HEK293 (cell line): ENCODE results near the gene HABP4.

ENCODE experiments used
- AEBP2 ChIP-seq: fragments of 450-650 bp; formaldehyde crosslinking; IDR thresholded peaks from 2 replicates; pipeline ENCODE4 v1.5.1; 2016; ENCODE audit warnings: missing biosample characterization, missing genetic modification characterization, borderline replicate concordance
- BCL11B ChIP-seq: fragments of 450-650 bp; formaldehyde crosslinking; IDR thresholded peaks from 2 replicates; pipeline ENCODE4 v1.5.1; 2016; ENCODE audit warnings: low read depth, missing biosample characterization, missing genetic modification characterization
- EGR2 ChIP-seq: fragments of 450-650 bp; formaldehyde crosslinking; IDR thresholded peaks from 2 replicates; pipeline ENCODE4 v1.5.1; 2016; ENCODE audit warnings: low read depth, missing biosample characterization, missing genetic modification characterization
- IKZF3 ChIP-seq: fragments of 450-650 bp; IDR thresholded peaks from 2 replicates; pipeline ENCODE4 v1.5.0; 2018; ENCODE audit warnings: missing biosample characterization, mild to moderate bottlenecking, missing genetic modification characterization, moderate library complexity
- REPIN1 ChIP-seq: fragments of 450-650 bp; formaldehyde crosslinking; IDR thresholded peaks from 2 replicates; pipeline ENCODE4 v1.5.1; 2017; ENCODE audit warnings: missing biosample characterization, missing genetic modification characterization, low read depth
- SP2 ChIP-seq: fragments of 450-650 bp; formaldehyde crosslinking; IDR thresholded peaks from 2 replicates; pipeline ENCODE4 v1.5.1; 2016; ENCODE audit warnings: missing biosample characterization, missing genetic modification characterization
- ZBTB21 ChIP-seq: fragments of 450-650 bp; formaldehyde crosslinking; IDR thresholded peaks from 2 replicates; pipeline ENCODE4 v1.5.1; 2017; ENCODE audit warnings: missing biosample characterization, missing genetic modification characterization
- ZBTB44 ChIP-seq: fragments of 450-650 bp; IDR thresholded peaks from 2 replicates; pipeline ENCODE4 v1.5.1; 2018; ENCODE audit warnings: missing biosample characterization, mild to moderate bottlenecking, missing genetic modification characterization
- ZEB2 ChIP-seq: fragments of 450-650 bp; formaldehyde crosslinking; IDR thresholded peaks from 2 replicates; pipeline ENCODE4 v1.5.1; 2016; ENCODE audit warnings: missing biosample characterization, missing genetic modification characterization
- ZFP41 ChIP-seq: fragments of 450-650 bp; formaldehyde crosslinking; IDR thresholded peaks from 2 replicates; pipeline ENCODE4 v1.5.1; 2016; ENCODE audit warnings: missing biosample characterization, missing genetic modification characterization, borderline replicate concordance
- ZFP69B ChIP-seq: fragments of 450-650 bp; formaldehyde crosslinking; IDR thresholded peaks from 2 replicates; pipeline ENCODE4 v1.5.1; 2016; ENCODE audit warnings: missing biosample characterization, missing genetic modification characterization
- ZNF157 ChIP-seq: fragments of 450-650 bp; formaldehyde crosslinking; IDR thresholded peaks from 2 replicates; pipeline ENCODE4 v1.5.1; 2016; ENCODE audit warnings: missing biosample characterization, missing genetic modification characterization
- ZNF174 ChIP-seq: fragments of 450-650 bp; formaldehyde crosslinking; IDR thresholded peaks from 2 replicates; pipeline ENCODE4 v1.5.0; 2017; ENCODE audit warnings: missing biosample characterization, mild to moderate bottlenecking, missing genetic modification characterization
- ZNF175 ChIP-seq: fragments of 450-650 bp; formaldehyde crosslinking; IDR thresholded peaks from 2 replicates; pipeline ENCODE4 v1.5.1; 2016; ENCODE audit warnings: missing biosample characterization, missing genetic modification characterization
- ZNF202 ChIP-seq: fragments of 450-650 bp; formaldehyde crosslinking; IDR thresholded peaks from 2 replicates; pipeline ENCODE4 v1.5.1; 2016; ENCODE audit warnings: missing biosample characterization, missing genetic modification characterization, borderline replicate concordance
- ZNF266 ChIP-seq: fragments of 450-650 bp; formaldehyde crosslinking; IDR thresholded peaks from 2 replicates; pipeline ENCODE4 v1.5.1; 2016; ENCODE audit warnings: missing biosample characterization, missing genetic modification characterization, low read depth
- ZNF274 ChIP-seq, 2 experiments: fragments of 200-500 bp in 1 of 2; fragments of 450-650 bp in 1 of 2; sonication (Bioruptor generic) in 1 of 2; formaldehyde crosslinking in 1 of 2; IDR thresholded peaks; 2 replicates each; pipeline versions ENCODE4 v1.5.1 to v1.6.1; 2014 to 2016; ENCODE audit warnings: borderline replicate concordance in 1 of 2, inconsistent platforms in 1 of 2, low read length in 1 of 2, missing biosample characterization in 1 of 2, missing genetic modification characterization in 1 of 2
- ZNF341 ChIP-seq: fragments of 450-650 bp; formaldehyde crosslinking; IDR thresholded peaks from 2 replicates; pipeline ENCODE4; 2016; ENCODE audit warnings: low read depth, missing biosample characterization, missing genetic modification characterization
- ZNF394 ChIP-seq: fragments of 450-650 bp; formaldehyde crosslinking; IDR thresholded peaks from 2 replicates; pipeline ENCODE4 v1.5.1; 2016; ENCODE audit warnings: missing biosample characterization, missing genetic modification characterization, mild to moderate bottlenecking, moderate library complexity, borderline replicate concordance
- ZNF398 ChIP-seq: fragments of 450-650 bp; formaldehyde crosslinking; IDR thresholded peaks from 2 replicates; pipeline ENCODE4 v1.5.1; 2017; ENCODE audit warnings: missing biosample characterization, missing genetic modification characterization
- ZNF449 ChIP-seq: fragments of 450-650 bp; formaldehyde crosslinking; IDR thresholded peaks from 2 replicates; pipeline ENCODE4 v1.5.1; 2017; ENCODE audit warnings: missing biosample characterization, mild to moderate bottlenecking, missing genetic modification characterization, moderate library complexity
- ZNF48 ChIP-seq: fragments of 450-650 bp; formaldehyde crosslinking; IDR thresholded peaks from 2 replicates; pipeline ENCODE4 v1.5.1; 2016; ENCODE audit warnings: missing biosample characterization, missing genetic modification characterization
- ZNF501 ChIP-seq: fragments of 450-650 bp; formaldehyde crosslinking; IDR thresholded peaks from 2 replicates; pipeline ENCODE4 v1.5.1; 2016; ENCODE audit warnings: missing biosample characterization, missing genetic modification characterization
- ZNF558 ChIP-seq: fragments of 450-650 bp; formaldehyde crosslinking; IDR thresholded peaks from 2 replicates; pipeline ENCODE4 v1.5.1; 2016; ENCODE audit warnings: missing biosample characterization, missing genetic modification characterization
- ZNF560 ChIP-seq: fragments of 450-650 bp; formaldehyde crosslinking; IDR thresholded peaks from 2 replicates; pipeline ENCODE4 v1.5.1; 2017; ENCODE audit warnings: missing biosample characterization, missing genetic modification characterization, borderline replicate concordance
- ZNF571 ChIP-seq: fragments of 450-650 bp; formaldehyde crosslinking; IDR thresholded peaks from 2 replicates; pipeline ENCODE4 v1.5.0; 2017; ENCODE audit warnings: missing biosample characterization, missing genetic modification characterization
- ZNF654 ChIP-seq: fragments of 450-650 bp; formaldehyde crosslinking; IDR thresholded peaks from 2 replicates; pipeline ENCODE4 v1.5.1; 2016; ENCODE audit warnings: low read depth, missing biosample characterization, missing genetic modification characterization
- ZNF701 ChIP-seq: fragments of 450-650 bp; formaldehyde crosslinking; IDR thresholded peaks from 2 replicates; pipeline ENCODE4 v1.5.1; 2016; ENCODE audit warnings: missing biosample characterization, missing genetic modification characterization
- ZNF768 ChIP-seq: fragments of 450-650 bp; formaldehyde crosslinking; IDR thresholded peaks from 2 replicates; pipeline ENCODE4 v1.5.1; 2018; ENCODE audit warnings: missing biosample characterization, mild to moderate bottlenecking, missing genetic modification characterization
- ZNF791 ChIP-seq: fragments of 450-650 bp; formaldehyde crosslinking; IDR thresholded peaks from 2 replicates; pipeline ENCODE4 v1.5.1; 2016; ENCODE audit warnings: missing biosample characterization, missing genetic modification characterization
- ZNF830 ChIP-seq: fragments of 450-650 bp; IDR thresholded peaks from 2 replicates; pipeline ENCODE4 v1.5.0; 2018; ENCODE audit warnings: missing biosample characterization, missing genetic modification characterization, low read depth, mild to moderate bottlenecking, moderate library complexity
- ZSCAN5A ChIP-seq: fragments of 450-650 bp; formaldehyde crosslinking; IDR thresholded peaks from 2 replicates; pipeline ENCODE4 v1.5.1; 2016; ENCODE audit warnings: missing biosample characterization, missing genetic modification characterization

HABP4 gene

GRCh38 chr9:96417051-96417586 lies 32.9 kb upstream of the HABP4 start (continued):
- TF ChIP-seq ZNF266 (no peak), REPIN1 (no peak), ZNF449 (tag by site-specific recombination) (no peak), BCL11B (tag by site-specific recombination) (0 out of 2 replicates have a peak, but pooled peaks have one; percentile 54), ZBTB21 (no peak), IKZF3 (no peak), ZNF175 (tag by site-specific recombination) (no peak), ZNF341 (peak; percentile 30; the same call in 1 of the 2 replicates), ZNF202 (tag by site-specific recombination) (no peak), ZFP41 (tag by site-specific recombination) (no peak), ZNF571 (tag by site-specific recombination) (no peak), ZNF501 (tag by site-specific recombination) (no peak), ZNF791 (no peak), ZNF274 (IDR thresholded peaks at IDR 0.05; ENCODE audit: low read length) (no peak), ZNF274 (tag by site-specific recombination; IDR thresholded peaks at IDR 0.05; ENCODE audit: borderline replicate concordance) (no peak), EGR2 (tag by site-specific recombination) (peak; percentile 63; the same call in 1 of the 2 replicates), ZNF394 (peak; percentile 36; the same call in 1 of the 2 replicates), ZNF701 (tag by site-specific recombination) (no peak), SP2 (tag by site-specific recombination) (peak; percentile 80), AEBP2 (tag by site-specific recombination) (no peak), ZNF157 (tag by site-specific recombination) (no peak), ZNF174 (no peak), ZNF560 (no peak), ZNF654 (tag by site-specific recombination) (no peak), ZNF398 (peak; percentile 64), ZNF830 (tag by site-specific recombination) (no peak), ZNF558 (tag by site-specific recombination) (no peak), ZFP69B (tag by site-specific recombination) (0 out of 2 replicates have a peak, but pooled peaks have one; percentile 28), ZSCAN5A (tag by site-specific recombination) (0 out of 2 replicates have a peak, but pooled peaks have one; percentile 43), ZNF768 (tag by site-specific recombination) (no peak), ZEB2 (tag by site-specific recombination) (peak; percentile 73), ZBTB44 (tag by site-specific recombination) (no peak), ZNF48 (tag by site-specific recombination) (no peak)
